ENCODE results near the gene CASTOR2. TPM values are rescaled to one million over a fixed set of nuclear protein-coding genes. Genes with fewer than 3 reads are reported as not detected.
"Not testable (repeated sequence)": the region's sequence is repeated elsewhere in the genome, so short reads cannot be mapped to it uniquely, and the experiment has no call there.

The CASTOR2 gene
- total and polyA plus RNA-seq, 5 donors from 2014 or later: 0.31 to 9.8 (median 0.96) TPM

DNA sequence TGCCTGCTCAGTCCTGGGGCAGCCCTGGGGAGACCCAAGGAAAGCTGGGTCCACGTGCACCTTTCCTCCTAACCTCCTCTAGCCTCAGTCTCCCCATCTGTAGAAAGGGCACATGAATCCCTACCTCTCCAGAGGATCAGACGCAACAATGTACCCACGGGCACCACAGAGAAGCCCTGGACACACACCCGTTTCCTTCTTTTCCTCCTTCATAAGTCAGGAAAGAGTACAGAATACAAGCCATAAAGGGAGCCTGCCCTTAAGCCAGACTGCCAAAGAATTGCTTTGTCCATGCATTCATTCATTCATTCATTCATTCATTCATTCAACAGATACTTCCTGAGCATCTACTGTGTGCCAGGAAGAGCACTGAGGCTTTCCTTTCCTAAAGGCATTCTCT lies 20.6 kb upstream of the CASTOR2 start:
- H3K4me3 Mint-ChIP-seq; H3K27me3 Mint-ChIP-seq; H3K9me3 Mint-ChIP-seq; H3K4me1 Mint-ChIP-seq; H3K9me3 ChIP-seq (ENCODE audit: control insufficient read depth in 2 of 2, low read length in 2 of 2); H3K36me3 Mint-ChIP-seq; DNase-seq; H3K36me3 ChIP-seq (ENCODE audit: control insufficient read depth, insufficient read depth, low read length); H3K27me3 ChIP-seq (ENCODE audit: control insufficient read depth, insufficient read depth, low read length); H3K4me3 ChIP-seq (ENCODE audit: low read depth, low read length); ATAC-seq (ENCODE audit: low read depth in 2 of 2); H3K27ac ChIP-seq (ENCODE audit: insufficient read depth, low read length, poor library complexity, severe bottlenecking); H3K4me1 ChIP-seq (ENCODE audit: control insufficient read depth, insufficient read depth, low read length, poor library complexity, severe bottlenecking): not testable (repeated sequence)
- peak overlapping the region in 1 of 3 donors; percentile 65 for H3K27ac Mint-ChIP-seq

- H3K27me3 ChIP-seq (ENCODE audit: control insufficient read depth, insufficient read depth, low read length); ATAC-seq (ENCODE audit: low read depth in 2 of 2); H3K9me3 Mint-ChIP-seq; H3K27ac Mint-ChIP-seq; H3K4me3 Mint-ChIP-seq; H3K27ac ChIP-seq (ENCODE audit: insufficient read depth, low read length, poor library complexity, severe bottlenecking); H3K4me3 ChIP-seq (ENCODE audit: low read depth, low read length); H3K9me3 ChIP-seq (ENCODE audit: control insufficient read depth in 2 of 2, low read length in 2 of 2); H3K36me3 ChIP-seq (ENCODE audit: control insufficient read depth, insufficient read depth, low read length); DNase-seq; H3K36me3 Mint-ChIP-seq; H3K4me1 Mint-ChIP-seq; H3K27me3 Mint-ChIP-seq; H3K4me1 ChIP-seq (ENCODE audit: control insufficient read depth, insufficient read depth, low read length, poor library complexity, severe bottlenecking): not testable (repeated sequence)
Observed at GRCh38 chr7:74947741-74948140, 16.8 kb upstream of the CASTOR2 start.

GRCh38 chr7:74953774-74954173 lies 10.7 kb upstream of the CASTOR2 start:
- ATAC-seq (ENCODE audit: low read depth in 2 of 2); H3K9me3 Mint-ChIP-seq: not testable (repeated sequence)

GRCh38 chr7:74958328-74958727 lies 6.2 kb upstream of the CASTOR2 start:
- H3K27ac Mint-ChIP-seq; H3K9me3 ChIP-seq (ENCODE audit: control insufficient read depth in 2 of 2, low read length in 2 of 2); H3K4me3 Mint-ChIP-seq; H3K4me1 ChIP-seq (ENCODE audit: control insufficient read depth, insufficient read depth, low read length, poor library complexity, severe bottlenecking); DNase-seq; H3K4me3 ChIP-seq (ENCODE audit: low read depth, low read length); H3K4me1 Mint-ChIP-seq; ATAC-seq (ENCODE audit: low read depth in 2 of 2); H3K27me3 Mint-ChIP-seq; H3K36me3 ChIP-seq (ENCODE audit: control insufficient read depth, insufficient read depth, low read length); H3K36me3 Mint-ChIP-seq; H3K27ac ChIP-seq (ENCODE audit: insufficient read depth, low read length, poor library complexity, severe bottlenecking); H3K9me3 Mint-ChIP-seq; H3K27me3 ChIP-seq (ENCODE audit: control insufficient read depth, insufficient read depth, low read length): not testable (repeated sequence)

More at GRCh38 chr7:74953774-74954173, 10.7 kb upstream of the CASTOR2 start:
- H3K4me1 ChIP-seq (ENCODE audit: control insufficient read depth, insufficient read depth, low read length, poor library complexity, severe bottlenecking); H3K9me3 ChIP-seq (ENCODE audit: control insufficient read depth in 2 of 2, low read length in 2 of 2); H3K36me3 Mint-ChIP-seq; H3K4me3 ChIP-seq (ENCODE audit: low read depth, low read length); H3K27ac ChIP-seq (ENCODE audit: insufficient read depth, low read length, poor library complexity, severe bottlenecking); H3K36me3 ChIP-seq (ENCODE audit: control insufficient read depth, insufficient read depth, low read length); H3K27me3 Mint-ChIP-seq; H3K4me1 Mint-ChIP-seq; H3K27ac Mint-ChIP-seq; H3K4me3 Mint-ChIP-seq; DNase-seq; H3K27me3 ChIP-seq (ENCODE audit: control insufficient read depth, insufficient read depth, low read length): not testable (repeated sequence)

GRCh38 chr7:74963704-74964510 lies 598 bp upstream of the CASTOR2 start:
- H3K4me3 Mint-ChIP-seq: peak overlapping the region in 3 of 4 donors; percentile 41 to 58 (median 46)
- not testable (repeated sequence) for H3K4me3 ChIP-seq (ENCODE audit: low read depth, low read length); H3K27me3 ChIP-seq (ENCODE audit: control insufficient read depth, insufficient read depth, low read length); H3K9me3 ChIP-seq (ENCODE audit: control insufficient read depth in 2 of 2, low read length in 2 of 2); H3K4me1 ChIP-seq (ENCODE audit: control insufficient read depth, insufficient read depth, low read length, poor library complexity, severe bottlenecking); H3K36me3 Mint-ChIP-seq; H3K36me3 ChIP-seq (ENCODE audit: control insufficient read depth, insufficient read depth, low read length); H3K4me1 Mint-ChIP-seq; H3K27ac Mint-ChIP-seq; H3K9me3 Mint-ChIP-seq; H3K27me3 Mint-ChIP-seq; H3K27ac ChIP-seq (ENCODE audit: insufficient read depth, low read length, poor library complexity, severe bottlenecking)
- peak in 1 of 3 donors; percentile 17 for DNase-seq
- peak in 1 of 2 donors; percentile 60 for ATAC-seq (ENCODE audit: low read depth in 2 of 2)

DNA sequence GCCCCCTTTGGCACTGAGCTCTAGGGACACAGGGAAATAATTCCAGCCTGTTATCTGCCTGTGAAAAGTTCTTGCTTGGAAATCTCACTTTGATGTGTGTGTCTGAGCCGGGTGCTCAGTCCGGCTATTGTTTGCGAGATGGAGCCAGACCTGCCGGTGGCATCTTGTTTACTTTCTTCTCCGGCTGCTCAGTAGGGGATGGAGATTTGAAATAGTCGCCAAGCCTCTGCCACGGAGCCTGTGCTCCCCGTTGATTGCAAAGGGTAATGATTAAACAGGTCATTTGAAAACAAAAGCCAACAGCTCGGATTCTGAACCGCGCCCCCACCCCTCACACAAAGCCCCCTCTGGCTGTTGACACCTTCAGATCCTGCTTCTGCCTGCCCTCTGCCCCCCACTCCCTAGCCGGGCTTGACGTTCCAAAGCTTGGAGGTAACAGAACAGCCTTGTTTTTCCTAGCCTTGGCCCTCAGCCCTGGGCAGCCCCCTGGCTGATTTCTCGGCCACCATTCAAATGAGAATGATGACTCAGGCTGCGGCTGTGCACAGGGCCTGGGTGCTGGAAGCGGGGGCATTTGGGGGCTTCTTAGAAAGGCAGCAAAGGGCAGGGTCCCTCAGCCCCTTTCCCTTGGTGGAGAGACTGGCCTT lies 1.8 kb downstream of the CASTOR2 start:
- H3K4me1 Mint-ChIP-seq, H3K4me3 Mint-ChIP-seq, H3K27ac Mint-ChIP-seq: not testable (repeated sequence)

GRCh38 chr7:74966909-74967308 lies 2.4 kb downstream of the CASTOR2 start:
- not testable (repeated sequence) for H3K27me3 ChIP-seq (ENCODE audit: control insufficient read depth, insufficient read depth, low read length); H3K4me3 Mint-ChIP-seq; DNase-seq; H3K27me3 Mint-ChIP-seq; H3K9me3 ChIP-seq (ENCODE audit: control insufficient read depth in 2 of 2, low read length in 2 of 2); H3K36me3 Mint-ChIP-seq; H3K4me1 Mint-ChIP-seq; H3K27ac Mint-ChIP-seq; H3K4me3 ChIP-seq (ENCODE audit: low read depth, low read length); H3K36me3 ChIP-seq (ENCODE audit: control insufficient read depth, insufficient read depth, low read length); H3K27ac ChIP-seq (ENCODE audit: insufficient read depth, low read length, poor library complexity, severe bottlenecking); ATAC-seq (ENCODE audit: low read depth in 2 of 2); H3K4me1 ChIP-seq (ENCODE audit: control insufficient read depth, insufficient read depth, low read length, poor library complexity, severe bottlenecking); H3K9me3 Mint-ChIP-seq

More for the DNA sequence above, 1.8 kb downstream of the CASTOR2 start:
- not testable (repeated sequence) for ATAC-seq (ENCODE audit: low read depth in 2 of 2); H3K36me3 ChIP-seq (ENCODE audit: control insufficient read depth, insufficient read depth, low read length); H3K9me3 ChIP-seq (ENCODE audit: control insufficient read depth in 2 of 2, low read length in 2 of 2); H3K27me3 ChIP-seq (ENCODE audit: control insufficient read depth, insufficient read depth, low read length); DNase-seq; H3K4me3 ChIP-seq (ENCODE audit: low read depth, low read length); H3K4me1 ChIP-seq (ENCODE audit: control insufficient read depth, insufficient read depth, low read length, poor library complexity, severe bottlenecking); H3K27ac ChIP-seq (ENCODE audit: insufficient read depth, low read length, poor library complexity, severe bottlenecking); H3K27me3 Mint-ChIP-seq; H3K9me3 Mint-ChIP-seq; H3K36me3 Mint-ChIP-seq

- not testable (repeated sequence) for H3K4me3 Mint-ChIP-seq; H3K9me3 Mint-ChIP-seq; DNase-seq; H3K27ac Mint-ChIP-seq; ATAC-seq (ENCODE audit: low read depth in 2 of 2); H3K4me3 ChIP-seq (ENCODE audit: low read depth, low read length); H3K36me3 Mint-ChIP-seq; H3K36me3 ChIP-seq (ENCODE audit: control insufficient read depth, insufficient read depth, low read length); H3K4me1 ChIP-seq (ENCODE audit: control insufficient read depth, insufficient read depth, low read length, poor library complexity, severe bottlenecking); H3K27ac ChIP-seq (ENCODE audit: insufficient read depth, low read length, poor library complexity, severe bottlenecking); H3K27me3 ChIP-seq (ENCODE audit: control insufficient read depth, insufficient read depth, low read length); H3K27me3 Mint-ChIP-seq; H3K4me1 Mint-ChIP-seq; H3K9me3 ChIP-seq (ENCODE audit: control insufficient read depth in 2 of 2, low read length in 2 of 2)
Observed at GRCh38 chr7:74971431-74971830, 6.9 kb downstream of the CASTOR2 start.

Measured in CD4-positive, CD25-positive, alpha-beta regulatory T cell (primary cell).